Measurements from ENCODE around the gene IL4. TPM values are rescaled to one million over a fixed set of nuclear protein-coding genes. Genes with fewer than 3 reads are reported as not detected.

Gene IL4
- total and polyA plus RNA-seq, 2 donors (not counting 3 experiments of a cell fraction or from before 2014, with no cell fraction given), result not detected

GRCh38 chr5:132627470-132627869 lies 46.3 kb upstream of the IL4 start:
- Histone ChIP-seq H2AFZ (ENCODE audit: low read depth, low read length) (no peak overlapping the region), H3K79me2 (ENCODE audit: control insufficient read depth, insufficient read depth, low read length) (no peaks in the 10 kb centered on the region), H3K4me2 (ENCODE audit: insufficient read depth, low read length) (no peak overlapping the region), H3K9me1 (replicated peaks; ENCODE audit: control insufficient read depth, extremely low read depth, insufficient read depth, low read length) (no peaks in the 10 kb centered on the region), H3K9ac (replicated peaks; ENCODE audit: extremely low read depth, insufficient read depth, low read length) (no peak overlapping the region), H4K20me1 (replicated peaks; ENCODE audit: control insufficient read depth, extremely low read depth, insufficient read depth, low read length) (no peaks in the 10 kb centered on the region), H3K9me3 (replicated peaks; ENCODE audit: control insufficient read depth, insufficient read depth, low read length) (no peaks in the 10 kb centered on the region), H3K36me3 (ENCODE audit: control insufficient read depth in 2 of 2, extremely low read depth in 1 of 2, insufficient read depth in 2 of 2, low read length in 2 of 2) (no peaks in the 10 kb centered on the region), H3K27ac (ENCODE audit: insufficient read depth, low read depth, low read length) (no peak overlapping the region), H3K27me3 (ENCODE audit: control insufficient read depth in 2 of 2, insufficient read depth in 2 of 2, low read length in 2 of 2) (no peaks in the 10 kb centered on the region), H3K4me3 (replicated peaks in 1 of 3; ENCODE audit: insufficient read depth in 1 of 3, low read depth in 1 of 3, low read length in 3 of 3) (no peak overlapping the region), H3K4me1 (ENCODE audit: control insufficient read depth, extremely low read depth, insufficient read depth, low read length) (peaks cover 7% of the 10 kb centered on the region)
- no peak for DNase-seq (ENCODE audit: low read depth, low spot score)
- ChIA-PET POLR2A (no interaction called here), CTCF (no interaction called here)
- dilution Hi-C loops (cut with MboI; ENCODE audit: extremely low pct_ligation_motif_present, low sequenced_read_pairs) (no loop called here), intact Hi-C loops (cut with micrococcal nuclease) (loop anchor here (10.0 kb wide), 1 partner anchor 243 kb away; no protein-coding TSS in a partner anchor)
- TF ChIP-seq JUN (IDR thresholded peaks at IDR 0.05; ENCODE audit: borderline replicate concordance, insufficient read depth, insufficient read length, low read depth) (no peak), POLR2AphosphoS5 (IDR thresholded peaks at IDR 0.05; ENCODE audit: insufficient read depth, low read depth, low read length) (no peak), MYC (IDR thresholded peaks at IDR 0.05; ENCODE audit: low read depth, low read length) (no peak), GATA2 (IDR thresholded peaks at IDR 0.05; ENCODE audit: insufficient read depth, insufficient read length, low read depth, low read length) (no peak), EZH2 (IDR thresholded peaks at IDR 0.05; ENCODE audit: borderline replicate concordance, low read depth, low read length, severe bottlenecking) (no peak)
- TF ChIP-seq, protein P1, sequence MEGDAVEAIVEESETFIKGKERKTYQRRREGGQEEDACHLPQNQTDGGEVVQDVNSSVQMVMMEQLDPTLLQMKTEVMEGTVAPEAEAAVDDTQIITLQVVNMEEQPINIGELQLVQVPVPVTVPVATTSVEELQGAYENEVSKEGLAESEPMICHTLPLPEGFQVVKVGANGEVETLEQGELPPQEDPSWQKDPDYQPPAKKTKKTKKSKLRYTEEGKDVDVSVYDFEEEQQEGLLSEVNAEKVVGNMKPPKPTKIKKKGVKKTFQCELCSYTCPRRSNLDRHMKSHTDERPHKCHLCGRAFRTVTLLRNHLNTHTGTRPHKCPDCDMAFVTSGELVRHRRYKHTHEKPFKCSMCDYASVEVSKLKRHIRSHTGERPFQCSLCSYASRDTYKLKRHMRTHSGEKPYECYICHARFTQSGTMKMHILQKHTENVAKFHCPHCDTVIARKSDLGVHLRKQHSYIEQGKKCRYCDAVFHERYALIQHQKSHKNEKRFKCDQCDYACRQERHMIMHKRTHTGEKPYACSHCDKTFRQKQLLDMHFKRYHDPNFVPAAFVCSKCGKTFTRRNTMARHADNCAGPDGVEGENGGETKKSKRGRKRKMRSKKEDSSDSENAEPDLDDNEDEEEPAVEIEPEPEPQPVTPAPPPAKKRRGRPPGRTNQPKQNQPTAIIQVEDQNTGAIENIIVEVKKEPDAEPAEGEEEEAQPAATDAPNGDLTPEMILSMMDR (IDR thresholded peaks at IDR 0.05; ENCODE audit: extremely low read depth in 1 of 2, insufficient read depth in 1 of 2, low read depth in 1 of 2, low read length in 2 of 2), result no peak
- BruUV-seq (replicated peaks), result no TSS peak
- no peak for FAIRE-seq
